Measurements from ENCODE around the gene C11orf98. TPM values are rescaled to one million over a fixed set of nuclear protein-coding genes. Genes with fewer than 3 reads are reported as not detected.

Gene C11orf98
- total RNA-seq (ENCODE audit: low replicate concordance), result 14.2 and 48.2 TPM in 2 replicates

GRCh38 chr11:62665075-62665598, at the start of gene C11orf98, which contains the start of gene CSKMT:
Gene C11orf98 (minus strand): TSS chr11:62665210. CDS start chr11:62665169, 41 bp downstream.
Gene CSKMT (plus strand): TSS chr11:62665312. CDS start chr11:62665880, 568 bp downstream.
- DNase-seq (ENCODE audit: low read depth), result peak; percentile 94
- TF ChIP-seq CTCF (IDR thresholded peaks at IDR 0.05; ENCODE audit: insufficient read depth, low read length), result no peak
- H3K4me3 ChIP-seq (ENCODE audit: low read depth, low read length), result peak within 1 kb of the TSS; percentile 97

- no peak overlapping the region for H3K4me3 ChIP-seq (ENCODE audit: low read depth, low read length)
- no peak for TF ChIP-seq CTCF (IDR thresholded peaks at IDR 0.05; ENCODE audit: insufficient read depth, low read length)
- no peak for DNase-seq (ENCODE audit: low read depth)
Measured at GRCh38 chr11:62713343-62713742, 48.3 kb upstream of the C11orf98 start.

- TF ChIP-seq CTCF (IDR thresholded peaks at IDR 0.05; ENCODE audit: insufficient read depth, low read length), result no peak
- no peak for DNase-seq (ENCODE audit: low read depth)
- H3K4me3 ChIP-seq (ENCODE audit: low read depth, low read length), result no peak overlapping the region
Measured at GRCh38 chr11:62712861-62713260, 47.9 kb upstream of the C11orf98 start.

- no peak for DNase-seq (ENCODE audit: low read depth)
Measured at GRCh38 chr11:62712276-62712812, 47.3 kb upstream of the C11orf98 start.

GRCh38 chr11:62710001-62710345, 45.0 kb upstream of the C11orf98 start:
- peak; percentile 53 for DNase-seq (ENCODE audit: low read depth)
- TF ChIP-seq CTCF (IDR thresholded peaks at IDR 0.05; ENCODE audit: insufficient read depth, low read length), result no peak
- H3K4me3 ChIP-seq (ENCODE audit: low read depth, low read length), result peak overlapping the region; percentile 61

More at GRCh38 chr11:62712276-62712812, 47.3 kb upstream of the C11orf98 start:
- H3K4me3 ChIP-seq (ENCODE audit: low read depth, low read length), result no peak overlapping the region
- no peak for TF ChIP-seq CTCF (IDR thresholded peaks at IDR 0.05; ENCODE audit: insufficient read depth, low read length)

GRCh38 chr11:62709247-62710000, 44.4 kb upstream of the C11orf98 start:
- peak overlapping the region; percentile 65 for H3K4me3 ChIP-seq (ENCODE audit: low read depth, low read length)
- peak; percentile 97 for DNase-seq (ENCODE audit: low read depth)
- no peak for TF ChIP-seq CTCF (IDR thresholded peaks at IDR 0.05; ENCODE audit: insufficient read depth, low read length)
